Common myeloid progenitor, CD34-positive (primary cell): ENCODE data around the gene PLAGL1. TPM values are rescaled to one million over a fixed set of nuclear protein-coding genes. Genes with fewer than 3 reads are reported as not detected.

ENCODE experiments used
- CTCF ChIA-PET: fragments of 350-600 bp; sonication (Branson Sonifier 250); formaldehyde crosslinking; loops from one replicate; lab custom pipeline; 2021; ENCODE audit warnings: antibody characterized with exemption; lab: Charles Lee
- POLR2A ChIA-PET: fragments of 350-600 bp; sonication (Branson Sonifier 250); formaldehyde crosslinking; loops from one replicate; lab custom pipeline; 2021; ENCODE audit warnings: antibody characterized with exemption; lab: Charles Lee
- DNase-seq, 3 donors: peaks; one replicate each; pipeline versions ENCODE4 v3.0.0 to v3.0.0-alpha.2; 2013
- H3K27ac ChIP-seq, 2 experiments: 1 replicate in 1 of 2; 2 replicates in 1 of 2; pipeline ENCODE4 v1.7.0; 2013; ENCODE audit warnings: inconsistent platforms in 2 of 2, low read length in 2 of 2, mild to moderate bottlenecking in 2 of 2, low read depth in 1 of 2, moderate library complexity in 1 of 2; ENCODE audit not compliant: severe bottlenecking in 2 of 2, insufficient read depth in 1 of 2, poor library complexity in 1 of 2
- H3K27me3 ChIP-seq, 5 experiments: replicated peaks in 2 of 5; 1 replicate in 3 of 5; 2 replicates in 2 of 5; pipeline versions ENCODE4 v1.6.1 to v1.7.0; 2013; ENCODE audit warnings: low read length in 4 of 5, mild to moderate bottlenecking in 2 of 5, moderate library complexity in 2 of 5, inconsistent platforms in 1 of 5; ENCODE audit not compliant: insufficient read depth in 5 of 5, control insufficient read depth in 4 of 5
- H3K36me3 ChIP-seq, 4 experiments: 1 replicate in 2 of 4; 2 replicates in 2 of 4; pipeline versions ENCODE4 v1.6.1 to v1.7.0; 2013; ENCODE audit warnings: low read length in 3 of 4, control low read depth in 1 of 4, mild to moderate bottlenecking in 1 of 4; ENCODE audit not compliant: control insufficient read depth in 4 of 4, insufficient read depth in 4 of 4
- H3K4me1 ChIP-seq, 4 experiments: 1 replicate in 3 of 4; 2 replicates in 1 of 4; pipeline versions ENCODE4 v1.6.1 to v1.7.1; 2013; ENCODE audit warnings: low read length in 3 of 4, mild to moderate bottlenecking in 3 of 4, control low read depth in 1 of 4, inconsistent platforms in 1 of 4, moderate library complexity in 1 of 4; ENCODE audit not compliant: control insufficient read depth in 4 of 4, insufficient read depth in 4 of 4; ENCODE audit errors: control extremely low read depth in 1 of 4
- H3K4me3 ChIP-seq, 7 experiments: 1 replicate in 4 of 7; 2 replicates in 3 of 7; pipeline versions ENCODE4 v1.5.1 to v1.7.0; 2013; ENCODE audit warnings: mild to moderate bottlenecking in 7 of 7, low read length in 6 of 7, moderate library complexity in 6 of 7, inconsistent platforms in 2 of 7, low read depth in 2 of 7, control low read depth in 1 of 7; ENCODE audit not compliant: insufficient read depth in 4 of 7, control insufficient read depth in 1 of 7; ENCODE audit errors: extremely low read depth in 1 of 7
- H3K9me3 ChIP-seq, 5 experiments: 1 replicate in 4 of 5; 2 replicates in 1 of 5; pipeline versions ENCODE4 v1.6.1 to v1.7.1; 2013; ENCODE audit warnings: low read length in 4 of 5, mild to moderate bottlenecking in 2 of 5, inconsistent platforms in 1 of 5, low read depth in 1 of 5, moderate library complexity in 1 of 5; ENCODE audit not compliant: control insufficient read depth in 4 of 5, insufficient read depth in 2 of 5; ENCODE audit errors: control extremely low read depth in 1 of 5
- WGBS: methylation state at CpG from one replicate; pipeline ENCODE4 v1.1.5; 2013; ENCODE audit not compliant: insufficient coverage; 5-methylcytosine and 5-hydroxymethylcytosine counted together
- polyA plus RNA-seq: library from polyadenylated mRNA; unstranded; fragments of 120-200 nt; gene quantifications from one replicate; pipeline ENCODE4 v1.2.1, GENCODE V29; 2013

The PLAGL1 gene
- polyA plus RNA-seq, result 107 TPM

GRCh38 chr6:144008120-144008811 is at the start of gene PLAGL1:
TSS of gene PLAGL1 (minus strand) at chr6:144008259. CDS start at chr6:143948136, 60,123 bp downstream.
- 53% methylated on average over 62 of the region's 75 CpGs for WGBS
- H3K4me1 ChIP-seq, result peaks cover 0 to 4% (median 2%) of the 10 kb centered on the region in 4 experiments
- H3K9me3 ChIP-seq, result peaks cover 0 to 10% (median 0%) of the 10 kb centered on the region in 5 experiments
- CTCF ChIA-PET, result interaction anchor here (0.9 to 1.9 kb wide), 3 partner anchors 66 to 433 kb away, joined by 3 to 6 read pairs (median 5); no protein-coding TSS in a partner anchor
- no peaks in the 10 kb centered on the region for H3K36me3 ChIP-seq
- peak; percentile 49 to 78 (median 70) for DNase-seq
- no peaks in the 10 kb centered on the region for H3K27me3 ChIP-seq
- POLR2A ChIA-PET, result no interaction called here
- H3K4me3 ChIP-seq, result peak within 1 kb of the TSS; percentile 53 to 79 (median 69)
- H3K27ac ChIP-seq, result peak within 1 kb of the TSS in 1 of 2 experiments; percentile 69

GRCh38 chr6:144055121-144055931 is 47.3 kb upstream of the PLAGL1 start:
- Histone ChIP-seq H3K4me3 (peak overlapping the region in 6 of 7 experiments; percentile 2 to 69 (median 48)), H3K27me3 (no peaks in the 10 kb centered on the region), H3K4me1 (peaks cover 4 to 29% (median 14%) of the 10 kb centered on the region in 4 experiments), H3K36me3 (peaks cover 0 to 2% (median 0%) of the 10 kb centered on the region in 4 experiments), H3K9me3 (no peaks in the 10 kb centered on the region), H3K27ac (peak overlapping the region; percentile 71 to 84)
- CTCF ChIA-PET, result interaction anchor here (0.9 to 1.8 kb wide), 6 partner anchors 10 to 1908 kb away, joined by 3 to 7 read pairs (median 3); partner anchors contain the start of genes NMBR and VTA1
- DNase-seq, result peak; percentile 71 to 94 (median 93)
- 52% methylated on average over 2 of the region's 6 CpGs for WGBS
- POLR2A ChIA-PET, result interaction anchor here (1.5 kb wide), 1 partner anchor 9 kb away, joined by 13 read pairs; no protein-coding TSS in a partner anchor

- Histone ChIP-seq H3K36me3 (peaks cover 0 to 6% (median 4%) of the 10 kb centered on the region in 4 experiments), H3K27ac (no peak overlapping the region), H3K9me3 (peaks cover 0 to 11% (median 3%) of the 10 kb centered on the region in 5 experiments), H3K4me3 (no peak overlapping the region), H3K4me1 (peaks cover 4 to 29% (median 14%) of the 10 kb centered on the region in 4 experiments), H3K27me3 (no peaks in the 10 kb centered on the region)
- ChIA-PET POLR2A (no interaction called here), CTCF (interaction anchor here (1.4 kb wide), 1 partner anchor 114 kb away, joined by 4 read pairs; no protein-coding TSS in a partner anchor)
- peak in 2 of 3 donors; percentile 25 to 38 for DNase-seq
- 8% methylated on average over 2 of the region's 3 CpGs for WGBS
Observed at GRCh38 chr6:144053601-144054000, 45.5 kb upstream of the PLAGL1 start.

- Histone ChIP-seq H3K27me3 (no peaks in the 10 kb centered on the region), H3K27ac (no peak overlapping the region), H3K4me1 (peaks cover 4 to 29% (median 14%) of the 10 kb centered on the region in 4 experiments), H3K9me3 (peaks cover 0 to 22% (median 10%) of the 10 kb centered on the region in 5 experiments), H3K36me3 (peaks cover 0 to 6% (median 4%) of the 10 kb centered on the region in 4 experiments), H3K4me3 (no peak overlapping the region)
- no peak for DNase-seq
- POLR2A ChIA-PET, result no interaction called here
- CTCF ChIA-PET, result interaction anchor here (1.4 kb wide), 1 partner anchor 113 kb away, joined by 4 read pairs; no protein-coding TSS in a partner anchor
Observed at GRCh38 chr6:144052488-144052887, 44.4 kb upstream of the PLAGL1 start.

- ChIA-PET CTCF (no interaction called here), POLR2A (no interaction called here)
- Histone ChIP-seq H3K4me3 (no peak overlapping the region), H3K27me3 (no peaks in the 10 kb centered on the region), H3K4me1 (peaks cover 0 to 11% (median 2%) of the 10 kb centered on the region in 4 experiments), H3K9me3 (peaks cover 0 to 30% (median 10%) of the 10 kb centered on the region in 5 experiments), H3K36me3 (peaks cover 0 to 8% (median 4%) of the 10 kb centered on the region in 4 experiments), H3K27ac (no peak overlapping the region)
- DNase-seq, result no peak
- WGBS, result 100% methylated on average over 1 of the region's 1 CpG
Observed at GRCh38 chr6:144049386-144049785, 41.3 kb upstream of the PLAGL1 start.

GRCh38 chr6:144047688-144048087 is 39.6 kb upstream of the PLAGL1 start:
- DNase-seq, result no peak
- Histone ChIP-seq H3K27me3 (no peaks in the 10 kb centered on the region), H3K4me3 (no peak overlapping the region), H3K4me1 (peaks cover 0 to 3% (median 0%) of the 10 kb centered on the region in 4 experiments), H3K9me3 (peaks cover 0 to 30% (median 10%) of the 10 kb centered on the region in 5 experiments), H3K36me3 (peaks cover 0 to 8% (median 4%) of the 10 kb centered on the region in 4 experiments), H3K27ac (no peak overlapping the region)
- no CpG with 5 or more reads among the region's 1 CpG for WGBS
- CTCF ChIA-PET, result interaction anchor here (1.5 kb wide), 1 partner anchor 9 kb away, joined by 4 read pairs; no protein-coding TSS in a partner anchor
- POLR2A ChIA-PET, result interaction anchor here (0.6 kb wide), 1 partner anchor 10 kb away, joined by 6 read pairs; no protein-coding TSS in a partner anchor
